ENCODE results near the gene CDK18.

GRCh38 chr1:205569411-205570172, 65.1 kb downstream of the CDK18 start:
- TF ChIP-seq CTCF (IDR thresholded peaks at IDR 0.05) (no peak), POLR2A (IDR thresholded peaks at IDR 0.05) (no peak)
